HCT116 (cell line): ENCODE data around the gene SLC2A1. TPM values are rescaled to one million over a fixed set of nuclear protein-coding genes. Genes with fewer than 3 reads are reported as not detected.

Source experiments
- ATAC-seq: fragments of 200-7000 bp; cut with Tn5 transposase; 2 replicates; pipeline ENCODE4 v1.9.1; 2020; ENCODE audit warnings: mild to moderate bottlenecking, moderate library complexity
- BruUV-seq: library from RNA; stranded (reverse); fragments of 400-500 nt; replicated peaks from 2 replicates; lab custom pipeline; 2021; lab: Mats Ljungman, UMichigan
- CTCF ChIA-PET: fragments of 300-600 bp; sonication (Branson Sonifier 250); formaldehyde crosslinking; loops from one replicate; lab custom pipeline; 2021; ENCODE audit warnings: antibody characterized with exemption; lab: Charles Lee
- POLR2A ChIA-PET: fragments of 300-600, 350-600 bp; sonication (Branson Sonifier 250); formaldehyde crosslinking; loops from one replicate; lab custom pipeline; 2021; ENCODE audit warnings: antibody characterized with exemption; lab: Charles Lee
- RAD21 ChIA-PET, 2 experiments: fragments of 300-600 bp; sonication (Branson Sonifier 250); formaldehyde crosslinking; loops; one replicate each; lab custom pipeline; 2023; ENCODE audit warnings: low total read pairs in 2 of 2; ENCODE audit not compliant: uncharacterized antibody in 2 of 2, unreplicated experiment in 2 of 2, low non-redundant PET in 1 of 2; lab: Charles Lee
- DNase-seq: peaks from one replicate; pipeline ENCODE4 v3.0.0-alpha.2; 2010; ENCODE audit warnings: low read depth, low spot score
- H2AFZ ChIP-seq: fragments of 200-600 bp; shearing (Covaris generic), sonication (generic); 2 replicates; pipeline ENCODE4 v1.6.1; 2017; ENCODE audit warnings: low read depth, mixed run types, mixed read lengths, antibody characterized with exemption, low read length; ENCODE audit not compliant: poor library complexity, severe bottlenecking
- H3K27ac ChIP-seq: 2 replicates; pipeline ENCODE4 v1.5.1; 2012; ENCODE audit warnings: low read depth, low read length
- H3K27me3 ChIP-seq: fragments of 200-600 bp; sonication (generic); 2 replicates; pipeline ENCODE4 v1.6.1; 2016; ENCODE audit warnings: mixed run types, low read length, mixed read lengths; ENCODE audit not compliant: insufficient read depth
- H3K36me3 ChIP-seq, 2 experiments: fragments of 200-500 bp in 1 of 2; fragments of 200-600 bp in 1 of 2; sonication (Bioruptor generic) in 1 of 2; sonication (generic) in 1 of 2; 2 replicates each; pipeline versions ENCODE4 v1.5.1 to v1.6.1; 2014 to 2016; ENCODE audit warnings: low read length in 2 of 2, inconsistent platforms in 1 of 2, mixed read lengths in 1 of 2, mixed run types in 1 of 2; ENCODE audit not compliant: insufficient read depth in 2 of 2, control insufficient read depth in 1 of 2
- H3K4me1 ChIP-seq, 2 experiments: fragments of 200-600 bp in 1 of 2; sonication (generic) in 1 of 2; 2 replicates each; pipeline versions ENCODE4 v1.5.1 to v1.6.1; 2012 to 2017; ENCODE audit warnings: low read length in 2 of 2, inconsistent platforms in 1 of 2, mild to moderate bottlenecking in 1 of 2, mixed read lengths in 1 of 2, mixed run types in 1 of 2, moderate library complexity in 1 of 2; ENCODE audit not compliant: insufficient read depth in 2 of 2, control insufficient read depth in 1 of 2
- H3K4me2 ChIP-seq: fragments of 200-600 bp; sonication (generic); 2 replicates; pipeline ENCODE4 v1.6.1; 2017; ENCODE audit warnings: mixed run types, low read length, mixed read lengths
- H3K4me3 ChIP-seq, 2 experiments: fragments of 200-600 bp in 1 of 2; sonication (generic) in 1 of 2; replicated peaks in 1 of 2; 2 replicates each; pipeline ENCODE4 v1.5.1; 2011 to 2016; ENCODE audit warnings: low read length in 2 of 2, control low read depth in 1 of 2, low read depth in 1 of 2, mild to moderate bottlenecking in 1 of 2, mixed read lengths in 1 of 2, mixed run types in 1 of 2
- H3K79me2 ChIP-seq: fragments of 200-600 bp; sonication (generic); 2 replicates; pipeline ENCODE4 v1.6.1; 2017; ENCODE audit warnings: mild to moderate bottlenecking, mixed run types, low read length, moderate library complexity, mixed read lengths; ENCODE audit not compliant: insufficient read depth
- H3K9ac ChIP-seq: fragments of 200-600 bp; sonication (generic); 2 replicates; pipeline ENCODE4 v1.6.1; 2016; ENCODE audit warnings: low read length, mixed read lengths
- H3K9me2 ChIP-seq: fragments of 200-600 bp; sonication (generic), shearing (Covaris generic); 2 replicates; pipeline ENCODE4 v1.6.1; 2017; ENCODE audit warnings: mixed run types, mild to moderate bottlenecking, moderate library complexity; ENCODE audit not compliant: insufficient read depth
- H3K9me3 ChIP-seq, 2 experiments: fragments of 200-500 bp in 1 of 2; fragments of 200-600 bp in 1 of 2; sonication (Bioruptor generic) in 1 of 2; sonication (generic) in 1 of 2; 2 replicates each; pipeline ENCODE4 v1.6.1; 2014 to 2017; ENCODE audit warnings: low read length in 2 of 2, mixed read lengths in 2 of 2, inconsistent platforms in 1 of 2, low read depth in 1 of 2, mild to moderate bottlenecking in 1 of 2, mixed run types in 1 of 2, moderate library complexity in 1 of 2; ENCODE audit not compliant: control insufficient read depth in 1 of 2, insufficient read depth in 1 of 2
- H4K20me1 ChIP-seq: fragments of 200-600 bp; sonication (generic), shearing (Covaris generic); 2 replicates; pipeline ENCODE4 v1.6.1; 2017; ENCODE audit warnings: mixed run types, mild to moderate bottlenecking, moderate library complexity; ENCODE audit not compliant: insufficient read depth
- CEBPB ChIP-seq: IDR thresholded peaks from 2 replicates; pipeline ENCODE4 v1.6.1; 2012; ENCODE audit warnings: low read depth
- ELF1 ChIP-seq: IDR thresholded peaks from 2 replicates; pipeline ENCODE4 v1.6.1; 2012; ENCODE audit warnings: low read depth, borderline replicate concordance
- EZH2 ChIP-seq: fragments of 200-600 bp; sonication (generic); IDR thresholded peaks from 2 replicates; pipeline ENCODE4 v1.6.1; 2017; ENCODE audit warnings: antibody characterized with exemption, mixed run types
- FOSL1 ChIP-seq: IDR thresholded peaks from 2 replicates; pipeline ENCODE4 v1.6.1; 2012; ENCODE audit warnings: low read depth
- POLR2A ChIP-seq: IDR thresholded peaks from 2 replicates; pipeline ENCODE4 v1.7.0; 2011; ENCODE audit warnings: borderline replicate concordance; ENCODE audit not compliant: insufficient read depth, insufficient read length; ENCODE audit errors: extremely low read depth
- SRF ChIP-seq: IDR thresholded peaks from 2 replicates; pipeline ENCODE4 v1.6.1; 2012; ENCODE audit warnings: low read depth
- YY1 ChIP-seq: IDR thresholded peaks from 2 replicates; pipeline ENCODE4 v1.6.1; 2011; ENCODE audit warnings: low read length, low read depth, moderate library complexity, mild to moderate bottlenecking; ENCODE audit not compliant: insufficient replicate concordance; ENCODE audit errors: extremely low read depth
- intact Hi-C: fragments of 100-400 bp; cut with micrococcal nuclease; formaldehyde crosslinking; loops from 2 replicates; pipeline ENCODE4 v1.10.0; 2022
- total RNA-seq: library from RNA; stranded (reverse); gene quantifications from one replicate; pipeline ENCODE4 v1.2.1, GENCODE V29; 2021; ENCODE audit not compliant: unreplicated experiment
- TF ChIP-seq, protein P1 (sequence below), 3 experiments: fragments of 200-600 bp in 1 of 3; sonication (generic) in 1 of 3; IDR thresholded peaks in 2 of 3; conservative IDR thresholded peaks in 1 of 3; 2 replicates each; pipeline ENCODE4 v1.5.1; 2012 to 2017; ENCODE audit warnings: low read depth in 2 of 3, low read length in 2 of 3, antibody characterized with exemption in 1 of 3, borderline replicate concordance in 1 of 3, control low read depth in 1 of 3, mild to moderate bottlenecking in 1 of 3, mixed read lengths in 1 of 3, mixed run types in 1 of 3, moderate library complexity in 1 of 3; ENCODE audit not compliant: insufficient read depth in 1 of 3
- TF ChIP-seq, protein P2 (sequence below): IDR thresholded peaks from 2 replicates; pipeline ENCODE4 v1.6.1; 2012; ENCODE audit warnings: low read depth
- TF ChIP-seq, protein P3 (sequence below): IDR thresholded peaks from 2 replicates; pipeline ENCODE4 v1.6.1; 2012

SLC2A1 gene
- total RNA-seq, 1 experiment from 2014 or later = 248 TPM

DNA sequence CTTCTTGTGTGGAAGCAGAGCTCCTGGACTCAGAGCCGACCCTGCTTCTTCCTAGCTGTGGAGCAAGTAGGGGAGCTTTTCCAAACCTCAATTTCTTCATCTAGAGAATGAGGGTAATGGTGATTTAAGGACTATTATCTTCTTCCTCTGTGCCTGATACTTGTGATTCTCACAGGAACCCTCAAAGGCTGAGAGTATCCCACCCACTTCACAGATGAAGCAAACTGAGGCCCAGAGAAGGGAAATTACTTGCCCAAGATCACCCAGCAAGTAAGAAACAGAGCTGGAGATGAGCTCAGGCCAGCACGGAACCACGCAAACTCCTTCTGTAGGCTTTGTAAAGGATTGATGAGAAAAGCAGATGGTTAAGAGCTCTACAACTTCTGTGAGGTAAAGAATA, 15.1 kb upstream of the SLC2A1 start:
- H3K4me2 ChIP-seq = no peak overlapping the region
- H3K4me3 ChIP-seq = no peak overlapping the region
- ATAC-seq = no peak
- no peaks in the 10 kb centered on the region for H4K20me1 ChIP-seq
- DNase-seq = no peak
- ChIA-PET POLR2A (no interaction called here), CTCF (no interaction called here), RAD21 (no interaction called here)
- no peak overlapping the region for H3K27ac ChIP-seq
- H2AFZ ChIP-seq = no peak overlapping the region
- intact Hi-C loops = no loop called here
- no peaks in the 10 kb centered on the region for H3K9me2 ChIP-seq
- H3K79me2 ChIP-seq = no peaks in the 10 kb centered on the region
- no peaks in the 10 kb centered on the region; a peak in 1 of 4 replicates for H3K36me3 ChIP-seq
- H3K9ac ChIP-seq = no peak overlapping the region
- H3K27me3 ChIP-seq = no peaks in the 10 kb centered on the region
- BruUV-seq = no TSS peak
- TF ChIP-seq, protein P1, sequence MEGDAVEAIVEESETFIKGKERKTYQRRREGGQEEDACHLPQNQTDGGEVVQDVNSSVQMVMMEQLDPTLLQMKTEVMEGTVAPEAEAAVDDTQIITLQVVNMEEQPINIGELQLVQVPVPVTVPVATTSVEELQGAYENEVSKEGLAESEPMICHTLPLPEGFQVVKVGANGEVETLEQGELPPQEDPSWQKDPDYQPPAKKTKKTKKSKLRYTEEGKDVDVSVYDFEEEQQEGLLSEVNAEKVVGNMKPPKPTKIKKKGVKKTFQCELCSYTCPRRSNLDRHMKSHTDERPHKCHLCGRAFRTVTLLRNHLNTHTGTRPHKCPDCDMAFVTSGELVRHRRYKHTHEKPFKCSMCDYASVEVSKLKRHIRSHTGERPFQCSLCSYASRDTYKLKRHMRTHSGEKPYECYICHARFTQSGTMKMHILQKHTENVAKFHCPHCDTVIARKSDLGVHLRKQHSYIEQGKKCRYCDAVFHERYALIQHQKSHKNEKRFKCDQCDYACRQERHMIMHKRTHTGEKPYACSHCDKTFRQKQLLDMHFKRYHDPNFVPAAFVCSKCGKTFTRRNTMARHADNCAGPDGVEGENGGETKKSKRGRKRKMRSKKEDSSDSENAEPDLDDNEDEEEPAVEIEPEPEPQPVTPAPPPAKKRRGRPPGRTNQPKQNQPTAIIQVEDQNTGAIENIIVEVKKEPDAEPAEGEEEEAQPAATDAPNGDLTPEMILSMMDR (IDR thresholded peaks at IDR 0.05 in 2 of 3, conservative IDR thresholded peaks at IDR 0.05 in 1 of 3; ENCODE audit: borderline replicate concordance in 1 of 3, insufficient read depth in 1 of 3, low read depth in 2 of 3, low read length in 2 of 3) = no peak
- TF ChIP-seq POLR2A = no peak
- no peak for TF ChIP-seq SRF
- no peak for TF ChIP-seq FOSL1
- H3K9me3 ChIP-seq = no peaks in the 10 kb centered on the region
- H3K4me1 ChIP-seq = peaks cover 0 to 14% of the 10 kb centered on the region in 2 experiments; a peak in 1 of 4 replicates

DNA sequence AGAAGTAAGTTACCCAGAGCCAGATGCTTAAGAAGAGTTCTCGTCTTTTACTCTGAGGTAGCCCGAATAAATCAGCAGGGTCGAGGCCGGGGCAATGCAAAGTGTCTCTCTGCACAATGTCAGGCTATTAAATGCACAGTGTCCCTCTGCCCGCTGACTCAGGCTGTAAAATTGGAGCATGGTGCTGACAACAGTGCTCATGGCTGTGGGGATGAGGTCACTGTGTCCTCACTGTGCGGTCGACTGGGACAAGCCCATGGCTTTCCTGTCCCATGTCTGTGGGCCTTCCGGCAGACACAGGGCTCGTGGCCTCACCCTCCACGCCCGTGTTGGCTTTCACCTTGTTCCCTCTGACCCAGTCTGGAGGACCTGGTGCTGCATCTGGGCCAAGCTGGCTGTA, 14.6 kb upstream of the SLC2A1 start:
- Histone ChIP-seq H3K4me2 (no peak overlapping the region), H3K9me3 (no peaks in the 10 kb centered on the region), H3K79me2 (no peaks in the 10 kb centered on the region), H2AFZ (no peak overlapping the region), H4K20me1 (no peaks in the 10 kb centered on the region), H3K9ac (no peak overlapping the region), H3K4me1 (peaks cover 3 to 19% of the 10 kb centered on the region in 2 experiments; a peak in 2 of 4 replicates), H3K36me3 (no peaks in the 10 kb centered on the region; a peak in 1 of 4 replicates), H3K27me3 (no peaks in the 10 kb centered on the region), H3K4me3 (no peak overlapping the region), H3K9me2 (no peaks in the 10 kb centered on the region), H3K27ac (no peak overlapping the region)
- ChIA-PET RAD21 (no interaction called here), CTCF (no interaction called here), POLR2A (no interaction called here)
- intact Hi-C loops = no loop called here
- DNase-seq (no peak), ATAC-seq (no peak)
- TF ChIP-seq EZH2 = no peak
- TF ChIP-seq CEBPB = no peak
- TF ChIP-seq, protein P2, sequence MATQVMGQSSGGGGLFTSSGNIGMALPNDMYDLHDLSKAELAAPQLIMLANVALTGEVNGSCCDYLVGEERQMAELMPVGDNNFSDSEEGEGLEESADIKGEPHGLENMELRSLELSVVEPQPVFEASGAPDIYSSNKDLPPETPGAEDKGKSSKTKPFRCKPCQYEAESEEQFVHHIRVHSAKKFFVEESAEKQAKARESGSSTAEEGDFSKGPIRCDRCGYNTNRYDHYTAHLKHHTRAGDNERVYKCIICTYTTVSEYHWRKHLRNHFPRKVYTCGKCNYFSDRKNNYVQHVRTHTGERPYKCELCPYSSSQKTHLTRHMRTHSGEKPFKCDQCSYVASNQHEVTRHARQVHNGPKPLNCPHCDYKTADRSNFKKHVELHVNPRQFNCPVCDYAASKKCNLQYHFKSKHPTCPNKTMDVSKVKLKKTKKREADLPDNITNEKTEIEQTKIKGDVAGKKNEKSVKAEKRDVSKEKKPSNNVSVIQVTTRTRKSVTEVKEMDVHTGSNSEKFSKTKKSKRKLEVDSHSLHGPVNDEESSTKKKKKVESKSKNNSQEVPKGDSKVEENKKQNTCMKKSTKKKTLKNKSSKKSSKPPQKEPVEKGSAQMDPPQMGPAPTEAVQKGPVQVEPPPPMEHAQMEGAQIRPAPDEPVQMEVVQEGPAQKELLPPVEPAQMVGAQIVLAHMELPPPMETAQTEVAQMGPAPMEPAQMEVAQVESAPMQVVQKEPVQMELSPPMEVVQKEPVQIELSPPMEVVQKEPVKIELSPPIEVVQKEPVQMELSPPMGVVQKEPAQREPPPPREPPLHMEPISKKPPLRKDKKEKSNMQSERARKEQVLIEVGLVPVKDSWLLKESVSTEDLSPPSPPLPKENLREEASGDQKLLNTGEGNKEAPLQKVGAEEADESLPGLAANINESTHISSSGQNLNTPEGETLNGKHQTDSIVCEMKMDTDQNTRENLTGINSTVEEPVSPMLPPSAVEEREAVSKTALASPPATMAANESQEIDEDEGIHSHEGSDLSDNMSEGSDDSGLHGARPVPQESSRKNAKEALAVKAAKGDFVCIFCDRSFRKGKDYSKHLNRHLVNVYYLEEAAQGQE = no peak
- TF ChIP-seq FOSL1 = no peak
- TF ChIP-seq YY1 = no peak
- TF ChIP-seq, protein P3, sequence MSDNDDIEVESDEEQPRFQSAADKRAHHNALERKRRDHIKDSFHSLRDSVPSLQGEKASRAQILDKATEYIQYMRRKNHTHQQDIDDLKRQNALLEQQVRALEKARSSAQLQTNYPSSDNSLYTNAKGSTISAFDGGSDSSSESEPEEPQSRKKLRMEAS = no peak
- no peak for TF ChIP-seq ELF1
- BruUV-seq = no TSS peak
